Ishikawa (cell line): ENCODE measurements around the gene EPHA10.

Experiments
- CEBPB ChIP-seq: IDR thresholded peaks from 2 replicates; pipeline ENCODE4 v1.6.1; 2012
- CREB1 ChIP-seq: IDR thresholded peaks from 2 replicates; pipeline ENCODE4 v1.6.1; 2012; ENCODE audit warnings: low read depth
- EGR1 ChIP-seq: IDR thresholded peaks from 2 replicates; pipeline ENCODE4 v1.6.1; 2012
- EP300 ChIP-seq: IDR thresholded peaks from 2 replicates; pipeline ENCODE4 v1.6.1; 2012; ENCODE audit warnings: borderline replicate concordance
- NFIC ChIP-seq: IDR thresholded peaks from 2 replicates; pipeline ENCODE4 v1.6.1; 2012
- RAD21 ChIP-seq: IDR thresholded peaks from 2 replicates; pipeline ENCODE4 v1.6.1; 2012; ENCODE audit warnings: low read depth
- REST ChIP-seq: IDR thresholded peaks from 2 replicates; pipeline ENCODE4 v1.6.1; 2012; ENCODE audit warnings: low read depth, mild to moderate bottlenecking
- TAF1 ChIP-seq: IDR thresholded peaks from 2 replicates; pipeline ENCODE4 v1.6.1; 2012; ENCODE audit warnings: low read depth, mild to moderate bottlenecking
- TEAD4 ChIP-seq: IDR thresholded peaks from 2 replicates; pipeline ENCODE4 v1.6.1; 2012
- YY1 ChIP-seq: IDR thresholded peaks from 2 replicates; pipeline ENCODE4 v1.6.1; 2012; ENCODE audit warnings: low read depth
- TF ChIP-seq, protein P1 (sequence below): IDR thresholded peaks from 2 replicates; pipeline ENCODE4 v1.6.1; 2012
- TF ChIP-seq, protein P2 (sequence below): IDR thresholded peaks from 2 replicates; pipeline ENCODE4 v1.6.1; 2012

DNA sequence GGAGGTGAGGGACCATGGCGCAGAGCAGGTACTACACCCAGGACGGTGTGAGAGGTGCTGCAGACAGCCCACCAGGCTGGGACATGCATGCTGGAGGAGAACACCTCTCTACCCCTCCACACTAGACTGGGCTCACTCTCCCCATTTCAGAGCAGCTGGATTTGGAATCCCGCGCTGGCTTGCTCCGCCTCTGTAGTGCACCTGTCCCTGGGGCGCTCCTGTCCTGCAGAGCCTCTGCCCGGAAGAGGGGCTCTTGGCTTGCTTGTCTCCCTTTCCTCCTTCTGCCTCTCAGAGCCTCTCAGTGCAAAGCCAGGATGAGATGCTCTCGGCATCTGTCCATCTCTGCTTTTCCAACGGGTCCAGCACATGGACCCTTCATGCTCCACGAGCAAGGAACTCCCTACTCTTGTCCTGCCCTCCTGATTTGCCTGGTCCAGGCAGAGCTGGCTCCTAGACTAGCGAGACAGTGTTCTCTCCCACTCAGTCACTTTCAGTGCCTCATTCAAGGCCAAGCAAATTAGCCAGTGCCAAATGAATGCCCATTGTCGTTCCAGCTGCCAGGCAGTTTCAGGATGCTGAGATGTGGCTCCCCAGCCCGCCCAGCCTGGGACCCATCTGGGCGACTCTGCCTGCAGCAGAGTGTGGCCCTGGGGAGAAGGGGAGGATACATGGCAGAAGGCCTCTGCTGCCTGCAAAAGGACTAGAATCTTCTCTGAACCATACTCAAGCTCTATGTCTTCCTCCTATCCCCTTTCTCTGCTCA, 38.9 kb downstream of the EPHA10 start:
- TF ChIP-seq YY1 (no peak), REST (no peak), CREB1 (no peak), EP300 (no peak), NFIC (no peak), TEAD4 (no peak), EGR1 (no peak), RAD21 (no peak), TAF1 (no peak), CEBPB (no peak)
- TF ChIP-seq, protein P1, sequence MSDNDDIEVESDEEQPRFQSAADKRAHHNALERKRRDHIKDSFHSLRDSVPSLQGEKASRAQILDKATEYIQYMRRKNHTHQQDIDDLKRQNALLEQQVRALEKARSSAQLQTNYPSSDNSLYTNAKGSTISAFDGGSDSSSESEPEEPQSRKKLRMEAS = no peak
- TF ChIP-seq, protein P2, sequence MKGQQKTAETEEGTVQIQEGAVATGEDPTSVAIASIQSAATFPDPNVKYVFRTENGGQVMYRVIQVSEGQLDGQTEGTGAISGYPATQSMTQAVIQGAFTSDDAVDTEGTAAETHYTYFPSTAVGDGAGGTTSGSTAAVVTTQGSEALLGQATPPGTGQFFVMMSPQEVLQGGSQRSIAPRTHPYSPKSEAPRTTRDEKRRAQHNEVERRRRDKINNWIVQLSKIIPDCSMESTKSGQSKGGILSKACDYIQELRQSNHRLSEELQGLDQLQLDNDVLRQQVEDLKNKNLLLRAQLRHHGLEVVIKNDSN = no peak
